IPS-18a (cell line): ENCODE results near the gene CALML5.

Experiments
- H3K27ac ChIP-seq: one replicate; pipeline ENCODE4 v1.5.1; 2013; ENCODE audit warnings: low read length
- H3K27me3 ChIP-seq: one replicate; pipeline ENCODE4 v1.6.1; 2013; ENCODE audit warnings: mild to moderate bottlenecking, low read length; ENCODE audit not compliant: control insufficient read depth, insufficient read depth
- H3K36me3 ChIP-seq: one replicate; pipeline ENCODE4 v1.6.1; 2013; ENCODE audit warnings: low read depth, low read length; ENCODE audit not compliant: control insufficient read depth
- H3K4me1 ChIP-seq: one replicate; pipeline ENCODE4 v1.6.1; 2013; ENCODE audit warnings: low read depth, low read length; ENCODE audit not compliant: control insufficient read depth
- H3K4me3 ChIP-seq: one replicate; pipeline ENCODE4 v1.5.1; 2013; ENCODE audit warnings: low read length
- H3K9ac ChIP-seq: one replicate; pipeline ENCODE4 v1.6.1; 2013; ENCODE audit warnings: mild to moderate bottlenecking, low read length, moderate library complexity
- H3K9me3 ChIP-seq: one replicate; pipeline ENCODE4 v1.6.1; 2013; ENCODE audit warnings: low read depth, low read length; ENCODE audit not compliant: control insufficient read depth

The CALML5 gene

GRCh38 chr10:5461914-5462840 is 37.2 kb downstream of the CALML5 start:
- Histone ChIP-seq H3K4me3 (no peak overlapping the region), H3K27ac (no peak overlapping the region), H3K9ac (no peak overlapping the region), H3K9me3 (no peaks in the 10 kb centered on the region), H3K36me3 (peaks cover 29% of the 10 kb centered on the region), H3K27me3 (no peaks in the 10 kb centered on the region), H3K4me1 (peaks cover 19% of the 10 kb centered on the region)

- no peak overlapping the region for H3K4me3 ChIP-seq
- H3K9ac ChIP-seq = no peak overlapping the region
- no peak overlapping the region for H3K27ac ChIP-seq
- peaks cover 10% of the 10 kb centered on the region for H3K4me1 ChIP-seq
- H3K9me3 ChIP-seq = no peaks in the 10 kb centered on the region
- no peaks in the 10 kb centered on the region for H3K27me3 ChIP-seq
- peaks cover 39% of the 10 kb centered on the region for H3K36me3 ChIP-seq
These were observed 38.2 kb downstream of the CALML5 start for GRCh38 chr10:5461203-5461588.

GRCh38 chr10:5460468-5461202 is 38.7 kb downstream of the CALML5 start:
- H3K4me3 ChIP-seq = no peak overlapping the region
- H3K27me3 ChIP-seq = no peaks in the 10 kb centered on the region
- H3K9ac ChIP-seq = no peak overlapping the region
- H3K36me3 ChIP-seq = peaks cover 45% of the 10 kb centered on the region
- no peaks in the 10 kb centered on the region for H3K9me3 ChIP-seq
- H3K4me1 ChIP-seq = peaks cover 4% of the 10 kb centered on the region
- no peak overlapping the region for H3K27ac ChIP-seq

- Histone ChIP-seq H3K27ac (no peak overlapping the region), H3K4me1 (no peaks in the 10 kb centered on the region), H3K4me3 (no peak overlapping the region), H3K9ac (no peak overlapping the region), H3K9me3 (no peaks in the 10 kb centered on the region), H3K27me3 (no peaks in the 10 kb centered on the region), H3K36me3 (peaks cover 59% of the 10 kb centered on the region)
These were observed 40.2 kb downstream of the CALML5 start for GRCh38 chr10:5458949-5459747.

GRCh38 chr10:5458425-5458824 is 40.9 kb downstream of the CALML5 start:
- Histone ChIP-seq H3K27ac (no peak overlapping the region), H3K9ac (no peak overlapping the region), H3K4me1 (no peaks in the 10 kb centered on the region), H3K36me3 (peaks cover 67% of the 10 kb centered on the region), H3K27me3 (no peaks in the 10 kb centered on the region), H3K9me3 (no peaks in the 10 kb centered on the region), H3K4me3 (no peak overlapping the region)

GRCh38 chr10:5457741-5458140 is 41.6 kb downstream of the CALML5 start:
- Histone ChIP-seq H3K27ac (no peak overlapping the region), H3K4me3 (no peak overlapping the region), H3K36me3 (peaks cover 74% of the 10 kb centered on the region), H3K9me3 (no peaks in the 10 kb centered on the region), H3K27me3 (no peaks in the 10 kb centered on the region), H3K9ac (no peak overlapping the region), H3K4me1 (no peaks in the 10 kb centered on the region)

- H3K36me3 ChIP-seq = peaks cover 85% of the 10 kb centered on the region
- H3K9me3 ChIP-seq = no peaks in the 10 kb centered on the region
- no peak overlapping the region for H3K9ac ChIP-seq
- H3K27ac ChIP-seq = no peak overlapping the region
- H3K27me3 ChIP-seq = no peaks in the 10 kb centered on the region
- H3K4me3 ChIP-seq = no peak overlapping the region
- H3K4me1 ChIP-seq = no peaks in the 10 kb centered on the region
These were observed 42.8 kb downstream of the CALML5 start for GRCh38 chr10:5456563-5456962.

GRCh38 chr10:5453749-5454489 is 45.5 kb downstream of the CALML5 start:
- Histone ChIP-seq H3K36me3 (peaks cover 72% of the 10 kb centered on the region), H3K4me3 (no peak overlapping the region), H3K9me3 (no peaks in the 10 kb centered on the region), H3K27me3 (no peaks in the 10 kb centered on the region), H3K9ac (no peak overlapping the region), H3K27ac (no peak overlapping the region), H3K4me1 (peaks cover 6% of the 10 kb centered on the region)

- Histone ChIP-seq H3K27ac (no peak overlapping the region), H3K36me3 (peaks cover 42% of the 10 kb centered on the region), H3K9ac (no peak overlapping the region)
These were observed 48.6 kb downstream of the CALML5 start for GRCh38 chr10:5450605-5451384.

GRCh38 chr10:5449823-5450222 is 49.5 kb downstream of the CALML5 start:
- no peak overlapping the region for H3K4me3 ChIP-seq
- peaks cover 32% of the 10 kb centered on the region for H3K36me3 ChIP-seq
- H3K27ac ChIP-seq = no peak overlapping the region
- no peaks in the 10 kb centered on the region for H3K27me3 ChIP-seq
- no peak overlapping the region for H3K9ac ChIP-seq
- H3K9me3 ChIP-seq = no peaks in the 10 kb centered on the region
- peaks cover 26% of the 10 kb centered on the region for H3K4me1 ChIP-seq

More at GRCh38 chr10:5450605-5451384, 48.6 kb downstream of the CALML5 start:
- H3K27me3 ChIP-seq = no peaks in the 10 kb centered on the region
- H3K4me1 ChIP-seq = peaks cover 26% of the 10 kb centered on the region
- H3K4me3 ChIP-seq = no peak overlapping the region
- H3K9me3 ChIP-seq = no peaks in the 10 kb centered on the region
